SHP77 treated with DMSO at 0.1 percent for 48 hours (cell line): Measurements from ENCODE around the gene BET1L.
"Not testable (repeated sequence)": the region's sequence is repeated elsewhere in the genome, so short reads cannot be mapped to it uniquely, and the experiment has no call there.

Source experiments
- DNase-seq: peaks from one replicate; lab custom pipeline; 2025; lab: John Stamatoyannopoulos, UW

Gene BET1L

GRCh38 chr11:207208-207862 lies at the start of gene BET1L, which contains the start of gene RIC8A:
TSS of gene BET1L (minus strand) at chr11:207399. CDS start at chr11:207321, 78 bp downstream.
TSS of gene RIC8A (plus strand) at chr11:207708. CDS start at chr11:208855, 1,147 bp downstream.
- DNase-seq, result peak; percentile 63

- DNase-seq, result no peak
These were observed 48.6 kb upstream of the BET1L start for GRCh38 chr11:255816-256215.

- no peak for DNase-seq
These were observed 48.0 kb upstream of the BET1L start for GRCh38 chr11:255176-255575.

GRCh38 chr11:253886-254270 lies 46.7 kb upstream of the BET1L start:
- no peak for DNase-seq

- no peak for DNase-seq
These were observed 46.1 kb upstream of the BET1L start for GRCh38 chr11:253160-253885.

GRCh38 chr11:252666-253065 lies 45.5 kb upstream of the BET1L start:
- DNase-seq, result no peak

- no peak for DNase-seq
These were observed 44.4 kb upstream of the BET1L start for GRCh38 chr11:251550-251949.

GRCh38 chr11:250740-251299 lies 43.6 kb upstream of the BET1L start:
- DNase-seq, result no peak

- DNase-seq, result no peak
These were observed 43.1 kb upstream of the BET1L start for GRCh38 chr11:250274-250673.

GRCh38 chr11:249062-249461 lies 41.9 kb upstream of the BET1L start:
- no peak for DNase-seq

GRCh38 chr11:244376-244775 lies 37.2 kb upstream of the BET1L start:
- no peak for DNase-seq

GRCh38 chr11:241634-242033 lies 34.4 kb upstream of the BET1L start:
- no peak for DNase-seq

GRCh38 chr11:240315-240714 lies 33.1 kb upstream of the BET1L start:
- DNase-seq, result no peak

GRCh38 chr11:238346-238745 lies 31.1 kb upstream of the BET1L start:
- not testable (repeated sequence) for DNase-seq

GRCh38 chr11:236774-237767 lies 29.9 kb upstream of the BET1L start, which contains the start of gene PSMD13:
TSS of gene PSMD13 (plus strand) at chr11:236976. CDS start at chr11:237050, 74 bp downstream.
- no peak for DNase-seq

GRCh38 chr11:235997-236773 lies 29.0 kb upstream of the BET1L start, which contains the start of gene SIRT3:
TSS of gene SIRT3 (minus strand) at chr11:236342. CDS start at chr11:236328, 14 bp downstream.
- peak; percentile 5 for DNase-seq

- no peak for DNase-seq
These were observed 28.4 kb upstream of the BET1L start for GRCh38 chr11:235609-235996.

GRCh38 chr11:235180-235579 lies 28.0 kb upstream of the BET1L start:
- DNase-seq, result no peak

GRCh38 chr11:232783-233565 lies 25.8 kb upstream of the BET1L start:
- no peak for DNase-seq

GRCh38 chr11:230431-230830 lies 23.2 kb upstream of the BET1L start:
- no peak for DNase-seq
